HCT116 (cell line): ENCODE data around the gene NDUFAF4.

ENCODE experiments used
- EGR1 ChIP-seq: IDR thresholded peaks from 2 replicates; pipeline ENCODE4 v1.6.1; 2012; ENCODE audit warnings: low read depth
- EZH2phosphoT487 ChIP-seq: fragments of 200-600 bp; IDR thresholded peaks from 2 replicates; pipeline ENCODE4 v1.6.1; 2018; ENCODE audit warnings: antibody characterized with exemption, borderline replicate concordance
- POLR2A ChIP-seq: IDR thresholded peaks from 2 replicates; pipeline ENCODE4 v1.7.0; 2011; ENCODE audit warnings: borderline replicate concordance; ENCODE audit not compliant: insufficient read depth, insufficient read length; ENCODE audit errors: extremely low read depth
- RAD21 ChIP-seq: IDR thresholded peaks from 2 replicates; pipeline ENCODE4 v1.6.1; 2012; ENCODE audit warnings: low read depth, mild to moderate bottlenecking
- TF ChIP-seq, protein P1 (sequence below), 3 experiments: fragments of 200-600 bp in 1 of 3; sonication (generic) in 1 of 3; IDR thresholded peaks in 2 of 3; conservative IDR thresholded peaks in 1 of 3; 2 replicates each; pipeline ENCODE4 v1.5.1; 2012 to 2017; ENCODE audit warnings: low read depth in 2 of 3, low read length in 2 of 3, antibody characterized with exemption in 1 of 3, borderline replicate concordance in 1 of 3, control low read depth in 1 of 3, mild to moderate bottlenecking in 1 of 3, mixed read lengths in 1 of 3, mixed run types in 1 of 3, moderate library complexity in 1 of 3; ENCODE audit not compliant: insufficient read depth in 1 of 3
- TF ChIP-seq, protein P2 (sequence below): IDR thresholded peaks from 2 replicates; pipeline ENCODE4 v1.6.1; 2012
- TF ChIP-seq, protein P3 (sequence below): IDR thresholded peaks from 2 replicates; pipeline ENCODE4 v1.6.1; 2012; ENCODE audit warnings: low read depth

DNA sequence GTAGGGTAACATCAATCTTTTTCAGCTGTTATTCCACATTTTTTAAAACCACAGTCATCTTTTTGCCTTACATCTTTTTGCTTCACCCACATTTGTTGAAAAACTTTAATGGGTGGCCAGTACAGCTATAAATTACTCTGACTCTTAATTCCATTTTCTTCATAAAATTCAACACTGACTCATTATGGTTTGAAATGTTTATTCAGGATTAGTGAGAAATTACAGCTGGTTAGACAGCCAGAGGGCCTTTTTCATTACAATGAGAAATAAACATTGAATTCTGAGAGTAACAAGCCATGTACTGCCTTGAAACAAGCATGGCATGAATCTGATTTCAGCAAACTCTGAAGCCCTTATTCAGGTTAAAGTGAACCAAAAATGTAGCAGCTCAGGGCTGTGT is 19.5 kb downstream of the NDUFAF4 start:
- TF ChIP-seq POLR2A (no peak), RAD21 (no peak), EGR1 (no peak), EZH2phosphoT487 (no peak)
- TF ChIP-seq, protein P1, sequence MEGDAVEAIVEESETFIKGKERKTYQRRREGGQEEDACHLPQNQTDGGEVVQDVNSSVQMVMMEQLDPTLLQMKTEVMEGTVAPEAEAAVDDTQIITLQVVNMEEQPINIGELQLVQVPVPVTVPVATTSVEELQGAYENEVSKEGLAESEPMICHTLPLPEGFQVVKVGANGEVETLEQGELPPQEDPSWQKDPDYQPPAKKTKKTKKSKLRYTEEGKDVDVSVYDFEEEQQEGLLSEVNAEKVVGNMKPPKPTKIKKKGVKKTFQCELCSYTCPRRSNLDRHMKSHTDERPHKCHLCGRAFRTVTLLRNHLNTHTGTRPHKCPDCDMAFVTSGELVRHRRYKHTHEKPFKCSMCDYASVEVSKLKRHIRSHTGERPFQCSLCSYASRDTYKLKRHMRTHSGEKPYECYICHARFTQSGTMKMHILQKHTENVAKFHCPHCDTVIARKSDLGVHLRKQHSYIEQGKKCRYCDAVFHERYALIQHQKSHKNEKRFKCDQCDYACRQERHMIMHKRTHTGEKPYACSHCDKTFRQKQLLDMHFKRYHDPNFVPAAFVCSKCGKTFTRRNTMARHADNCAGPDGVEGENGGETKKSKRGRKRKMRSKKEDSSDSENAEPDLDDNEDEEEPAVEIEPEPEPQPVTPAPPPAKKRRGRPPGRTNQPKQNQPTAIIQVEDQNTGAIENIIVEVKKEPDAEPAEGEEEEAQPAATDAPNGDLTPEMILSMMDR (IDR thresholded peaks at IDR 0.05 in 2 of 3, conservative IDR thresholded peaks at IDR 0.05 in 1 of 3; ENCODE audit: borderline replicate concordance in 1 of 3, insufficient read depth in 1 of 3, low read depth in 2 of 3, low read length in 2 of 3) = no peak
- TF ChIP-seq, protein P2, sequence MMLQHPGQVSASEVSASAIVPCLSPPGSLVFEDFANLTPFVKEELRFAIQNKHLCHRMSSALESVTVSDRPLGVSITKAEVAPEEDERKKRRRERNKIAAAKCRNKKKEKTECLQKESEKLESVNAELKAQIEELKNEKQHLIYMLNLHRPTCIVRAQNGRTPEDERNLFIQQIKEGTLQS = no peak
- TF ChIP-seq, protein P3, sequence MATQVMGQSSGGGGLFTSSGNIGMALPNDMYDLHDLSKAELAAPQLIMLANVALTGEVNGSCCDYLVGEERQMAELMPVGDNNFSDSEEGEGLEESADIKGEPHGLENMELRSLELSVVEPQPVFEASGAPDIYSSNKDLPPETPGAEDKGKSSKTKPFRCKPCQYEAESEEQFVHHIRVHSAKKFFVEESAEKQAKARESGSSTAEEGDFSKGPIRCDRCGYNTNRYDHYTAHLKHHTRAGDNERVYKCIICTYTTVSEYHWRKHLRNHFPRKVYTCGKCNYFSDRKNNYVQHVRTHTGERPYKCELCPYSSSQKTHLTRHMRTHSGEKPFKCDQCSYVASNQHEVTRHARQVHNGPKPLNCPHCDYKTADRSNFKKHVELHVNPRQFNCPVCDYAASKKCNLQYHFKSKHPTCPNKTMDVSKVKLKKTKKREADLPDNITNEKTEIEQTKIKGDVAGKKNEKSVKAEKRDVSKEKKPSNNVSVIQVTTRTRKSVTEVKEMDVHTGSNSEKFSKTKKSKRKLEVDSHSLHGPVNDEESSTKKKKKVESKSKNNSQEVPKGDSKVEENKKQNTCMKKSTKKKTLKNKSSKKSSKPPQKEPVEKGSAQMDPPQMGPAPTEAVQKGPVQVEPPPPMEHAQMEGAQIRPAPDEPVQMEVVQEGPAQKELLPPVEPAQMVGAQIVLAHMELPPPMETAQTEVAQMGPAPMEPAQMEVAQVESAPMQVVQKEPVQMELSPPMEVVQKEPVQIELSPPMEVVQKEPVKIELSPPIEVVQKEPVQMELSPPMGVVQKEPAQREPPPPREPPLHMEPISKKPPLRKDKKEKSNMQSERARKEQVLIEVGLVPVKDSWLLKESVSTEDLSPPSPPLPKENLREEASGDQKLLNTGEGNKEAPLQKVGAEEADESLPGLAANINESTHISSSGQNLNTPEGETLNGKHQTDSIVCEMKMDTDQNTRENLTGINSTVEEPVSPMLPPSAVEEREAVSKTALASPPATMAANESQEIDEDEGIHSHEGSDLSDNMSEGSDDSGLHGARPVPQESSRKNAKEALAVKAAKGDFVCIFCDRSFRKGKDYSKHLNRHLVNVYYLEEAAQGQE = no peak
